ENCODE data around the gene LPCAT1.

GRCh38 chr5:1511651-1512540, 11.9 kb downstream of the LPCAT1 start:
- TF ChIP-seq POLR2AphosphoS5 (IDR thresholded peaks at IDR 0.05; ENCODE audit: borderline replicate concordance, low read depth, low read length) (no peak), EZH2 (IDR thresholded peaks at IDR 0.05) (no peak)

Data from SK-N-MC (cell line).